Activated effector memory CD4-positive, alpha-beta T cell treated with anti-CD3 and anti-CD28 coated beads, Interleukin-2, amount 50 U/mL, for 16 hours (primary cell): ENCODE results near the gene ST14.
"Not testable (repeated sequence)": the region's sequence is repeated elsewhere in the genome, so short reads cannot be mapped to it uniquely, and the experiment has no call there.

Experiments used
- DNase-seq: peaks from one replicate; pipeline ENCODE4 v3.0.0-alpha.2; 2020

The ST14 gene

DNA sequence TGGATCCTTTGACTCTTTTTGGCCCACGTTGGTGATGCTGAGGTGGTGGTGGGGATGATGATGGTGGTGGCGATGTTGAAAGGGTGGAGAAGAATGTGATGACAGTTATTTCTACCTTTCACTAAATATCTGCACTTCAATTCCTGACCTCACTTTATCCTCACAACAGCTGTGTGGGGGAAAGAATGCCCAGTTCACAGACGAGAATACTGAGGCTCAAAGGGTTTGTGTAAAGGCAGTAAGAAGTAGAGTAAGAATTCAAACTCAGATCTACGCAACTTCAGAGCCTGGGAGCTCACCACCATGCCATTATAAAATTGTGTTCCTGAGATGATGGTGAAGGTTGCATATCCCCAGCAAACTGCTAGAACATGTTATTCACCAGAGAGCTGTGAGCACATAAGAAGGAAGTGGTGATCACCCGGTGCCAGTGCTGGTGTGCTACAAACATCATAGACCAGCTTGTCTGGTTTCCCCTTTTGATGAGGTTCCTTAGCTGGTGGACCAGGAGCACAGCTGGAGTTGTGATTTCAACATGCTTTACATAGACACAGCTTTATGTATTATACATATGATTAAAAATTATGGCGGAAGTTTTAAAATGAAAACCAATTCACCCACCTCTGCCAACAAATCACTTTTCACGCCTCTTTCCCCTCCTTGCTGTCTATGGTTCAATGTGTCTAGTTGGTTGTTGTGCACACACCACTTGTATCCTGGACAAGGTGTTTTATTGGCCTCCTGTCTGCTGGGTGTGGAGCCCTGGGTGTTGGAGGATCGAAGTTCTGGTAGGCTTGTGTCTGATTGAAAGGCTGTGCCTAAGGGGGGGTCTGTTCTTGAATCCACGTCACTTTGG lies 6.2 kb downstream of the ST14 start:
- DNase-seq = no peak

DNA sequence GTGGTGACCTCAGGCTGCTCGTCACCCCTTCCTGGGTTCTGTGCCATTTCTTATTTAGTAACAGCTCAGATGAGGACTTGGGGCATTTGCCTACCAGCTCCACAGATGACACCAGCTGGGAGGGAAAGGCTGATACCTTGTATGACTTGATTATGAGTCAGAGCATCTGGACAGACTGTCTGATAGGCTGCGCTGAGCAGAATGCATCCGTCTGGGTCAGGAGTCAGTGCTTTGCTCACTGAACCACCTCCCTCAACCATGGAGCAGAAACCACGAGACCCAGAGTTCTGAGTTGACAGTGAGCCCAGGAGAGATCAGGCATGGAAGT lies 6.8 kb downstream of the ST14 start:
- no peak for DNase-seq

DNA sequence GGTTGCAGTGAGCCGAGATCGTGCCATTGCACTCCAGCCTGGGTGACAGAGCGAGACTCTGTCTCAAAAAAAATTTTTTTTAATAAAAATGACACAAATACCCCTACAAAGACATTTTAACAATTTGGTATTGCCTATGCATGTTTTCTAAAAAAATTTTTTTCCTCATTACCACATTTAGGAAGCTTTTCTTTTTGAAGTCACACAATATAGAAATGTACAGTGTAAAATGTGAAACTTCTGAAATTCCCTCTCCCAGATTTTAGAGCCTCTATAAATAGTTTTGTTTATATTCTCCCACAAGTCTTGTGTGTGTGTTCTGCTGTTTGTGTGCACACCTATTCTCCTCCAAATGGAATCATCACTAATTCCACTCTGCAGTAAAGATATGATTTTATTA lies 7.6 kb downstream of the ST14 start:
- DNase-seq = no peak

DNA sequence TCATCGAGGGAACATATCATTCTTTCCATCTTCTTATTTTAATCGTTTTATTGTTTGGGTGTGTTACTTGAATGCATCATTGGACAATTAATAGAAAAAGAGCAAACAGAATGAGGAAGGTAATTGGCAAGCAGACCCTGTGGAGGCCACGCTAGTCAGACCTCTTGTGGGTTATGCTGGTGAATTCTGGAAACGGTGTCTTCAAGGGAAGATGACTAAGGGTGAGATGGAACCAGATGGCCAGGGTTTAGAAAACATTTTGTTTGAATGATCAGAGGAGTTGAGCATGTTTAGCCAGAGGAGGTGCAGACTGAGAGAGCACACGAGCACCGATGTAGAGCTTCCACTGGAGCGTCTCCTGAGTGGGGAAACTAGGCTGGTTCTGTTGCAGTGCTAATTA lies 8.5 kb downstream of the ST14 start:
- no peak for DNase-seq

DNA sequence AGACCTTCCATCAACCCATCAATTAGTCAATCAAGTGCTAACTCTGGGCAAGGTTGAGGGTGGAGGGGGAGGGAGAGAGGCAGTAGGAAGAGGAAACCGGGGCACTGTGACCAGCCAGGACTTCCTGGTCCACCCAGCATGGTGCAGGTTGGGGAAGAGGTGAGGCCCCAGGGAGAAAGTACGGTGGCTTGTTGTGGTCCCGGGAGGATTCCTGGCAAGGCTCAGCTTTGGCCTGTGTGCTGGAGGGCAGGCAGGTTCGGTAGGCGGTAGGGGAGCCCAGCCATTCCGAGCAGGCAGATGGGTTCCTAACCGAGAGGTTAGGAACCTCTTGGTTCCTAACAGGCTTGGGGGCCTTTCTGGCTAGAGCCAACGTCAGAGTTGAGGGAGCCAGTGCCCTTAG lies 10.8 kb downstream of the ST14 start:
- DNase-seq = no peak

DNA sequence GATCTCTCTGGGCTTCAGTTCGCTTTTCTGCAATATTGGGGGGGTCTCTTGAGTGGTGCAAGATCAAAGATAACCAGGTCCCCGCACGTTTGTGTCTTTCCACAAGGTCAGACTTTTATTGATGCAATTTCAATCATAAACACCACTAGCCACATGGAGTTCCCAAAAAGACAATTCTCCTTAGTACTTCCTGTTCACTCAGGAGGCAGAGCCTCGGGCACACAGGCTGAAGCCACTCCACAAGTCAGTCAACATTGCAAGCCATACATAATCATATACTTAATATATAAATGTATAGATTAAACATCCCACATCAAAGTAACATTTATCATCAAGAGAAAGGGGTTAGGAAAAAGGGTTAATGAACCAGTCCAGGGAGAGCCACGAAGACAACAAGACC lies 12.0 kb downstream of the ST14 start:
- DNase-seq = no peak

DNA sequence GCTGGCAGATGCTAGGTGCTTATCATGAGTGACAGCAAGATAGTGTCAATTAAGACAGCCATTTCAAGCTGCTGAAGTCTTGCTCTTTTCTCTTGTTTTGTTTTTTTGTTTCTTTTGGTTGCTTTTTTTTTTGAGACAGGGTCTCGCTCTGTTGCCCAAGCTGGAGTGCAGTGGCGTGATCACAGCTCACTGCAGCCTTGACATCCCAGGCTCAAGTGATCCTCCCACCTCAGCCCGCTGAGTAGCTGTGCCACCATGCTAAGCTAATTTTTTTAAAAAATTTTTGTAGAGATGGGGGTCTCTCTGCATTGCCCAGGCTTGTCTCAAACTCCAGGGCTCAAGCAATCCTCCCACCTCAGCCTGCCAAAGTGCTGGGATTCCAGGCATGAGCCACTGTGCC lies 12.4 kb downstream of the ST14 start:
- DNase-seq = not testable (repeated sequence)

DNA sequence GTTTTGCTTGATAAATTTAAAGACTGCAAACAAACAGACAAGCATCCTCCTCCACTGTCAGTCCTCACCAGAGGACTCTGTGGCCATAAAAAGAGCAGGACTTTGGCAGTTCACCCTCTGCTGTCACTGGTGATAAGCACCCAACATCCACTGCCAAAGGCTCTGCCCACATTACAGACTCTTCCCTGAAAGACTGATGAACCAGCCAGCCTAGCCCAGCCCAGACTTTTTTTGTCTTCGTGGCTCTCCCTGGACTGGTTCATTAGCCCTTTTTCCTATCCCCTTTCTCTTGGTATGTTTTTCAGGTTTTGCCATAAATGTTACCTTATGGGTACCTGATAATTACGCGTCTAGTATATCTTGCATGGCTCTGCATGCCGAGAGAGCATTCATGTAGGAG lies 15.1 kb downstream of the ST14 start:
- no peak for DNase-seq

DNA sequence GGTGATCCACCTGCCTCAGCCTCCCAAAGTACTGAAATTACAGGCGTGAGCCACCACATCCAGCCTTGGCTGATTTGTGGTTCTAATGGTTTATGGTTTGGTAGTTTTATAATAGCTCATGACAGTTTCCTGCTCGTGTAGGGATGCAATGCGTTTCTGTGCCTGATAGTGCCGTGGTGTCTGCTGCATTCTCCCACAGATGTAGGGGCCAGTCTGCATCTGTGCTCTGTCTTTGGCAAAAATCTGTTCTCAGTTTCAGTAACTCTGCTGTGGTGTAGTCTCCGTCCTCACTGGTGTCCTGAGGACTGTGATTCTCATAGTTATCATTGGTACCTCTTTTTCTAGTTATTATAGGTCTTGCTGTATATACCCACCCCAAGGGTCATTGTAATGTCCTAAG lies 16.3 kb downstream of the ST14 start:
- no peak for DNase-seq

DNA sequence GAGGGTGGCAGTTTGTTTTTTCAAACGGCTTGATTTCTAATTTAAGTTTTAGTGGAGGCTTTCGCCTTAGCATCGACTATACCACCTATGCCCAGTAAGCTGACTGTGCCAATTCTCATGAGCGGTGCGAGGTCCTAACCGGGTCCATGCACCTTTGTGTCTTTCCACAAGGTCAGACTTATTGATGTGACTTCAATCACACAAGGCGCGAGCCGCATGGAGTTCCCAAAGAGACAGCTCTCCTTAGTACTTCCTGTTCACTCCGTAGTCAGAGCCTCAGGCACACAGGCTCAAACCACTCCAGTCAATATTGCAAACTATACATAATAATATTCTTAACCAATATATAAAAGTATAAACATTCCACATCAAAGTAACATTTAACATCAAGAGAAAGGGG lies 18.2 kb downstream of the ST14 start:
- no peak for DNase-seq

DNA sequence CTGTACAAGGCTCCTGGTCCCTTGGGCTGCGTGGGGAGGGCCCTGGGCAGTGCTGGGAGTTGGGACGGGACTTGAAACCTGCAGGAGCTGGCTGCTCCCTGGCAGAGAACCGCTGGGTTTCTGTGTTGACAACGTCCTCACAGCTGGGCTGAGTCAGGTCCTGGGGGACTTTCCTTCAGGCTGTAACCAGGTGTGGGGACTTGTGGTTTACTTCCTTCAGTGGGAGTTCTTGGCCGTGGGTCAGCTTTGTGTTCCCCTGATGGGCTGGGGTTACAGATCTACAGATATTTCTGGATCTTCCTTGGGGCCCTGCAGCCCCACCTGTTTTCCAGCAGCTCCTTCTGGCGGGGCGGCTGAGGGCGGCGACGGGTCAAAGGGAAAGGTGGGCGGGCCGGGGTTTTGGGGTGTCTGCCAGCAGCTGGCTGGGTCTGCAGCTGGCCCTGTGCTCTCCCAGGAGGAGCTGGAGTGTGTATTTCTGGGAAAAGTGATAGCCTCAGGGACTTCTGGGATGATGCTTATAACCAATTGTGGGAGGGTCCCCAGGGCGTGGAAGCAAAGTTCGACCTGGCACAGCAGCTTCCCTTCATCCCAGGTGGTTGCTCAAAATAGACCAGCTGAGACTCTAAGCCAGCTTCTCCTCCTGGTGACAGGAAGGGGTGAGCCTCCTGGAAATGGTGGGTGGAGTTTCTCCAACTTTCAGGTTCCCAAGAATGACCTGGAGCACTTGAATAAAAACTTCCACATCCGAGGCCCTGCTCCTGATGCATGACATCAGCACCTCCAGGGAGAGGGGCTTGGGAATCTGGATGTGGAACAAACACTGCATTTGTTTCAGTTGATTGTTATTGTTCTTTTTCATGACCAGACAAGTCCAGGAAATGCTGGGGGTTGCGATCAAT lies 19.1 kb downstream of the ST14 start:
- no peak for DNase-seq

DNA sequence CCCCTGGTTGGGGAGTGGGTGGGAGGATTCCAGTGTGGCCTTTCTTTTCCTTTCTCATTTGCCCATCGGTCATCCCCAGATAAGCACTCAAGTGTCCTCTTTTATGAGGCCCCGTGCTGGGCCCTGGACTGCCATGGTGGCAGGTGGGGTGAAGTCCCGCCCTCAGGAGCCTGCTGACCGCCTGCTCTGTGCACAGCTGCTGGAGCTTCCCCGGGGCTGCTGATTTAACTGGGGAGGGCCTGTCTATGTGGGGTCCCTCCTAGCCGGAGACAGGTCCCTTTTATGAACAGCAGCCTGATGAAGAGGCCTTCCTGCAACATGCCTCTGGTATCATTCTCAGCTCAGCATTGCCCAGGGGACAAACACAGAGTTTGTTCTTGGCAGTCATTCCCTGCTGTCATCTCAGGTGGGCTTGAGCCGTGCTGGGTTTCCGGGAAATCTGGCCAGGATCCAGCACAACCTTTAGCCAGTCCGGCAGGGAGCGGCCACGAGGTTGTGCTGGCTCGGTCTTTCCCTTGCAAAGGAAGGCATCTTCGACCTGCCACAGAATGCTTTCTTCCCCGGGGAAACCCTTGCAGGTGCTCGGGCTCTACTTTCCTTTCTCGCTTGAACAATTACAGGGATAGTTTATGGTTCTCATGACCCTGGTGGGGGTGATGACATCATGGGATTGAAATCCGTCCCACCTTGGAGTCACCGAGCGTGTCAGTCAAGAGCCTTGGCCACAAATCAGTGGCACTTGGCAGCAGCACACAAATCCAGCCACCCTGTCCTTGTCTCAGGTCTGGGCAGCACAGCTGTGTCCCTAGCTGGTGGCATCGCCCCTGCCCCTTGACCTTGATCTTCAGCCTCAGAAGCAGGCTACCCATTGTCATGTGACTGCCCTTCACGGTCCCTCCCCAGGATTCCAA lies 20.1 kb downstream of the ST14 start:
- DNase-seq = no peak

DNA sequence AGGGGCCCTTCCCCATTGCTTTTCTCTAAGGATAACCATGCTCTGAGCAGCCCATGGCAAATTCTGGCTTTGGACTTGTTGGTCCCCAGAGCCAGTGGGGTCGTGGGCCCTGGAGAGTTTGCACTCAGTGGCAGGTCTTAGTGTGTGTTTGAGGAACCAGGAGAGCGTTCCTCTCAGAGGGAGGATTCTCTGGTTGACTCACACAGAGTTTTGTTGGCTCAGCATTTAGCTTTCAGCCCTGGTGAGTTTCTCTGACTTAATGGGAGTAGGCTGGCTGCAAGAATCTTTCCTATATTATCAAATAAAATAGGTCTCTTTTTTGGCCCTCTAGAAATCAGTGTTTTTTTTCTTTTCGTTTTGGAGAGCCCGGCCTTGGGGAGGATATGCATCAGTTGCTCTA lies 20.9 kb downstream of the ST14 start:
- DNase-seq = no peak

DNA sequence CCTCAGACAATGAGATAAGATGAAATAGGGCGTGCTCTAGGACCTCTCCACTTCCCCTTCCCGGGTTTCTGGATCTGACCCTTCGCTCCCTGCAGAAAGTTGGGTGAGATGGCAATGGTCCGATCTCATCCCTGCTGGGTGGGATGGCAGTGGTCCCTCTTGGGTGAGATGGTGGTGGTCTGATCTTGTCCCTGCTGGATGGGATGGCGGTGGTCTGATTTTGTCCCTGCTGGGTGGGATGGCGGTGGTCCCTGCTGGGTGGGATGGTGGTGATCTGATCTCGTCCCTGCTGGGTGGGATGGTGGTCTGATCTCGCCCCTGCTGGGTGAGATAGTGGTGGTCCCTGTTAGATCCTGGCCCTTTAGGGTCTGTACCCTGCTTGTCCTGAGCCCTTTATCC lies 21.3 kb downstream of the ST14 start:
- no peak for DNase-seq

DNA sequence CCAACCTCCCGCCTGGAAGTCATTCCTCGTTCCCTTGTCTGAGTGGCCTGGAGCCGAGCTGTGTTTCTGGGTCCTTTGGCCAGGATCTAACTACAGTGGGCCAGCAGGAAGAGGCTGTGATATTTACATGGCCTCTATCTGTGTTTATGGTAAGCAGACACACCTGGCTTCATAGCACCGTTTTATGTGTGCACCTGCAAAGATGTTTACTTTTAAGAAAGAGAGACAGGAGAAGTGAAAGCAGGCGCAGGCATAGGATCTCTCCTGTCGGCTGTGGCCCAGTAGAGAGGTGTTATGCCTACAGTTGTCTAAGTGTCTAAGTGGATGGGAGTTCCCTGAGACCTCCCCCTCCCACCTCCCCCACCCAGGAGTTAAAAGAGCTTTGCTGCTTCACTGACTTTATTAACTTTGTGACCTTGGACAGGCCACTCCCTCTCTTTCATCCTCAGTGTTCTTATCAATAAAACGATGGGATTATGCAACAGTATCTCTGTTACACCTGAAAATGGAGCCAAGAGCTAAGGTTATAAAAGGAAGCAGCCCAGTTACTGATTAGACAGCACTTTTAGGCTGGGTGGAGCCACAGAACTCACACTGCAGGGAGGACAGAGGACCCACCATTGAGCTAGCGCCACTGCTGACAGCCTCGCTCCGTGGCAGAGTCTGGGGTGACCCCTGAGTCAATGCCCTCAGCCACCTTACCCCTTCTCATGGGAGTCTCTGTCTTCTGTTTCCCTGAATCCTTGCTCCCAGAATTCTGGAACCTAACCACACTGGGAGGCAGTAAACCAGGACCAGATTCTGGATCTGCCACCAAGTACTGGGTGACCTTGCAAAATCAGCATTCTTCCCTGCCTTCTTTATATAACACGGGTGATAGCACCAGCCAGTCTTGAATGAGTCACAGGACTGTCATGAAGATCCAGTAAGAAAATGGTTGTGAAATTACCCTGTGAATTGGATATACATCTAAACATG lies 22.0 kb downstream of the ST14 start:
- DNase-seq = no peak

DNA sequence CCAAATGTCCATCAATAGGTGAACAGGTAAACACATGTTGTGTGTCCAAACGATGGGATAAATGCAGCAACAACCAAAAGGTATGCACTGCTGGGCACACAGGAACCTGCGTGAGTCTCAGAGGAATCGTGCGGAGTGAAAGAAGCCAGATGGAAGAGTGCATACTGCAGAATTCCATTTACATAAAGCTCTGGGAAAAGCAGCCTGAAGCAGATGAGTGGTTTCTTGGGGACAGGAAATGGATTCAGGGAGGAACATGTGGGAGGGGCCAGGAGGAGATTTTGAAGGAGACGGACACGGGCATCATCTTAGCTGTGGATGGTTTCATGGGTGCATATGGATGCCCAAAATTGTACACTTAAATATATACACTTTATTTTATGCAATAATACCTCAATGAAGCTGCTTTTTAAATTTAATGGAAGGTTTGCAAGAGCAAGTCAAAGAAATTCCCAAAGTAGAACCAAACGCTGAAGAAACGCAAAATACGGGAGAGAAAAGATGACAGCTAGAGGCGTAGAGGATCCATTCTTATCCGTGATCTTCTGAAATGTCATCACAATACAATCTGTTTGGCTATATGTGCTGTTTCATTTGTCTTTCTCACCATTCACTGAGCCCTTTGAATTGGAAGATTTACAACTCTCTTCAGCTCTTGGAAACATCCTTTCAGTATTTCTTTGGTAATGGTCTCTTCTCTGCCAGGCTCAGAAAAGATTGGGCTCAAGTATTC lies 24.5 kb downstream of the ST14 start:
- no peak for DNase-seq

DNA sequence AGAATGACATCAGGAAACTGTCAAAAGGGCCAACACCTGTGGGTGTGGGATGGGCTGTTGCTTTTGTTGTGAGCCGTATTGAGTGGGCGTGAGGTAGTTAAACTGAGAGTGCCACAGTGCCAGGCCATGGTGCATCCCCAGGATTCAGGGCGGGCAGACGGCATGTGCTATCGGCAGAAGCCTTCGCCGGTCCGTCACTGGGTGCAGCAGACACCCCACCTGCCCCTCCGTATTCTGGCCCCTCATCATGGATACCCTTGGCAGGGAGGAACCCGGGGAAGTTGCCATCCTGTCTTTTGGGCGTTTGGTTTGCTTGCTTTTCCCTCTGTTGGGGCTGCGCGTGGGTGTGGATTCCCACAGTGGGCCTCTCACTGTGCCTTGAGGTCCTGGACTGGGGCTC lies 27.5 kb downstream of the ST14 start:
- no peak for DNase-seq

DNA sequence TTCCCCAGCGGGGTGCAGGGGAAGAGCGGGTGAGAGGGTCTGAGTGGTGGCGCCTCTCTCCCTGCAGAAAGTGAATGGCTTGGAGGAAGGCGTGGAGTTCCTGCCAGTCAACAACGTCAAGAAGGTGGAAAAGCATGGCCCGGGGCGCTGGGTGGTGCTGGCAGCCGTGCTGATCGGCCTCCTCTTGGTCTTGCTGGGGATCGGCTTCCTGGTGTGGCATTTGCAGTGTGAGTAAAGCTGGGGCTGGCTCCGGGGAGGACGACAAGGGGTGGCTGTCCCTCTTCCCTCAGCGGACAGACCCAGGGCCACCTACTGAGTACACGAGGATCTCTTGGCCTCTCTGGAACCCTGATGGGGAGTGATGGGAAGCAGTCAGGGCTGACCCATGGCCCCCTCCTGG lies 28.5 kb downstream of the ST14 start:
- no peak for DNase-seq

DNA sequence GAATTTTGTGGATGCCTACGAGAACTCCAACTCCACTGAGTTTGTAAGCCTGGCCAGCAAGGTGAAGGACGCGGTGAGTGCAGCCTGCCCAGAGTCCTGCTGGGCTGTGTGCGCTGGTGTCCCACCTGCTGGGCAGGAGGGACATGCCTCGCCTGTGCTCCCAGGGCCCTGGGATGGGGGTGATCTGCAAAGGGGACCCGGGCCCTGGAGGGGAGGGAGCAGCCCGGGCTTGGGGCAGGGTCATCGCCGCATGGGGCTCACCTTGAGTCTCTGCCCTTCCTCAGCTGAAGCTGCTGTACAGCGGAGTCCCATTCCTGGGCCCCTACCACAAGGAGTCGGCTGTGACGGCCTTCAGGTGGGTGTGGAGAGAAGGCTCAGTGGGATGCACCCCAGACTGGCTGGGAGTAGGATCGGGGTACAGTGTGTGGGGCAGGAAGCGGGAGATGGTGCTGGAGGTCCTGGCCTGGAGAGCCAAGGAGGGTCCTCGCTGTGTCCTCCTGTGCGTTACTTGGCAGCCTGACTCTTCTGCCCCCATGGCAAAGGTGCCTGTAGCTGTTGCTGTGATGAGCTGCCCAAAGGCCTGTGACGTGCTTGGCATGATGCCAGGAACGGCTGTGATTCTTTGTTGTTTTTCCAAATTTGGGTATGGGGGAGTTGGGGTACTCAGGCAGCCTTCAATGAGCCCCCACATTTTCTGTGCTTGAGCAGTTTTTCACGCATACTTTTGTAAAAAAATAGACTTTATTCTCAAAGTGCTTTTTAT lies 29.2 kb downstream of the ST14 start:
- no peak for DNase-seq

DNA sequence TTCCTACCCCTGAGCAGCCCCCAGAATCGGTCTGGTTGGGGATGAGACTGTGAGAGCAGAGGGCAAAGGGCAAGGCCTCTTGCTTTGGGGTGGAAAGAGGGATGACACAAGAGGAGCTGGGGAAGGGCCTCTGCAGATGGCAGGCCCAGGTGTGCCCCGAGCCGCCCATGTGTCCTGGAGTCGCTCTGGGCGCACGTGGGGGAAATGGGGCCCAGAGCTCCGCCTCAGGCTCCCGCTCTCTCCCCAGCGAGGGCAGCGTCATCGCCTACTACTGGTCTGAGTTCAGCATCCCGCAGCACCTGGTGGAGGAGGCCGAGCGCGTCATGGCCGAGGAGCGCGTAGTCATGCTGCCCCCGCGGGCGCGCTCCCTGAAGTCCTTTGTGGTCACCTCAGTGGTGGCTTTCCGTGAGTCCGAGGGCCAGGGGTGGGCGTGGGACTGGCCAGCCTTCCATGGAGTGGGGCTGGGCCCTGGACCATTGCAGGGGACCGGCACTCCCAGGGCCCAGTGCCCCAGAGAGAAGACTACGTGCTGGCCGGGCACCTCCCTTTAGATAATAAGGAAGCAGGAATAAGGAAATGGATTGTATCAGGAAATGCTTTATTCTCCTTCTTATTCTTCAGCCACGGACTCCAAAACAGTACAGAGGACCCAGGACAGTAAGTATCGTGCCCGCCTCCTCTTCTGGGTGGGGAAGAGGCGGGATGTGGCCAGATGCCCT lies 30.1 kb downstream of the ST14 start:
- no peak for DNase-seq
